Stomach (tissue), 9 donors: ENCODE measurements around the gene SFI1. TPM values are rescaled to one million over a fixed set of nuclear protein-coding genes. Genes with fewer than 3 reads are reported as not detected.
A peak's percentile ranks its signal among the peaks of the same experiment; 100 is the strongest.

ENCODE experiments used
- DNase-seq, 2 donors: peaks; one replicate each; pipeline versions ENCODE4 v3.0.0 to v3.0.0-alpha.2; 2013 to 2019
- H3K27ac ChIP-seq, 5 donors: fragments of 200-600 bp in 4 of 5; sonication (generic) in 4 of 5; one replicate each; pipeline ENCODE4 v1.5.1; 2013 to 2019; ENCODE audit warnings: mild to moderate bottlenecking in 1 of 5, moderate library complexity in 1 of 5
- H3K27me3 ChIP-seq, 3 donors: fragments of 200-600 bp; sonication (generic); one replicate each; pipeline ENCODE4 v1.5.1; 2017 to 2019; ENCODE audit warnings: mixed run types in 1 of 3
- H3K36me3 ChIP-seq, 4 donors: fragments of 200-600 bp; sonication (generic); 1 replicate in 3 of 4; 2 replicates in 1 of 4; pipeline ENCODE4 v1.5.1; 2016 to 2019
- H3K4me1 ChIP-seq, 4 donors: fragments of 200-600 bp; sonication (generic); one replicate each; pipeline ENCODE4 v1.5.1; 2016 to 2019
- H3K4me3 ChIP-seq, 4 donors: fragments of 200-600 bp; sonication (generic) in 3 of 4; one replicate each; pipeline ENCODE4 v1.5.1; 2016 to 2019; ENCODE audit warnings: mild to moderate bottlenecking in 1 of 4
- H3K9me3 ChIP-seq, 4 donors: fragments of 200-600 bp; sonication (generic); one replicate each; pipeline ENCODE4 v1.5.1; 2016 to 2019
- CTCF ChIP-seq, 7 experiments: fragments of 450-650 bp in 4 of 7; fragments of 200-600 bp in 3 of 7; sonication (generic) in 3 of 7; IDR thresholded peaks; one replicate each; pipeline ENCODE4 v1.5.1; 2016 to 2019; ENCODE audit warnings: antibody characterized with exemption in 7 of 7, control low read depth in 2 of 7, mild to moderate bottlenecking in 1 of 7
- EP300 ChIP-seq: sonication (generic); formaldehyde crosslinking; IDR thresholded peaks from one replicate; pipeline ENCODE4 v1.6.1; 2017; ENCODE audit warnings: antibody characterized with exemption
- POLR2A ChIP-seq, 4 donors: fragments of 450-650 bp; IDR thresholded peaks; one replicate each; pipeline ENCODE4 v1.6.1; 2016; ENCODE audit warnings: antibody characterized with exemption in 4 of 4, control low read depth in 2 of 4, mild to moderate bottlenecking in 1 of 4, moderate library complexity in 1 of 4
- POLR2AphosphoS5 ChIP-seq, 3 donors: sonication (generic); formaldehyde crosslinking; IDR thresholded peaks; one replicate each; pipeline ENCODE4 v1.6.1; 2016; ENCODE audit warnings: antibody characterized with exemption in 3 of 3
- WGBS, 5 donors: extraction: QIAGEN DNeasy Blood & Tissue Kit in 3 of 5; methylation state at CpG; one replicate each; pipeline versions ENCODE4 v1.1.5 to v1.1.7; 2013 to 2018; 5-methylcytosine and 5-hydroxymethylcytosine counted together
- intact Hi-C: fragments of 100-400 bp; cut with DNase I; formaldehyde crosslinking; loops from one replicate; pipeline ENCODE4 v1.15.1; 2023; ENCODE audit warnings: low total_unique reads
- polyA plus RNA-seq, 3 donors: library from polyadenylated mRNA; stranded (reverse); fragments of 200-250 nt; gene quantifications; one replicate each; pipeline ENCODE4 v1.2.3, GENCODE V29; 2013
- total RNA-seq, 5 donors: library from RNA; depleted of rRNA; stranded (reverse); fragments of >200 nt; gene quantifications; one replicate each; pipeline versions ENCODE4 v1.1.0 to v1.2.3, GENCODE V29; 2014 to 2016
- donor health status: healthy with polysubstance abuse.
- donor health status: Bipolar disorder and iron deficiency.
- donor health status: healthy.

The SFI1 gene
- total and polyA plus RNA-seq, 8 donors, result 11.3 to 194 (median 30.1) TPM

- no peaks in the 10 kb centered on the region for H3K27me3 ChIP-seq
- intact Hi-C loops, result no loop called here
- no peaks in the 10 kb centered on the region for H3K9me3 ChIP-seq
- peaks cover 0 to 33% (median 16%) of the 10 kb centered on the region in 4 donors for H3K36me3 ChIP-seq
- no peak overlapping the region for H3K4me3 ChIP-seq
- DNase-seq, result peak; percentile 37 to 74
- TF ChIP-seq EP300 (no peak), POLR2A (IDR thresholded peaks at IDR 0.05) (no peak), POLR2AphosphoS5 (IDR thresholded peaks at IDR 0.05) (no peak), CTCF (IDR thresholded peaks at IDR 0.05) (no peak)
- H3K27ac ChIP-seq, result peak overlapping the region in 4 of 5 donors; percentile 18 to 67 (median 65)
- 37 to 68% (median 62%) methylated on average over 3 to 8 of the region's 8 CpGs for WGBS, 5 donors
- peaks cover 46 to 85% (median 65%) of the 10 kb centered on the region in 4 donors for H3K4me1 ChIP-seq
These were observed 130.9 kb downstream of the SFI1 start for GRCh38 chr22:31627223-31627731.

GRCh38 chr22:31628362-31628761 is 132.0 kb downstream of the SFI1 start:
- H3K4me3 ChIP-seq, result no peak overlapping the region
- no peak for DNase-seq
- TF ChIP-seq EP300, result no peak
- TF ChIP-seq POLR2AphosphoS5 (IDR thresholded peaks at IDR 0.05), result no peak
- TF ChIP-seq POLR2A (IDR thresholded peaks at IDR 0.05), result no peak
- TF ChIP-seq CTCF (IDR thresholded peaks at IDR 0.05), result no peak
- intact Hi-C loops, result no loop called here
- H3K36me3 ChIP-seq, result peaks cover 0 to 22% (median 6%) of the 10 kb centered on the region in 4 donors
- no peaks in the 10 kb centered on the region for H3K27me3 ChIP-seq
- H3K9me3 ChIP-seq, result no peaks in the 10 kb centered on the region
- 61 to 88% (median 75%) methylated on average over 1 of the region's 1 CpG for WGBS, 5 donors
- H3K4me1 ChIP-seq, result peaks cover 46 to 86% (median 67%) of the 10 kb centered on the region in 4 donors
- peak overlapping the region in 3 of 5 donors; percentile 64 to 67 (median 66) for H3K27ac ChIP-seq

- Histone ChIP-seq H3K4me3 (peak overlapping the region in 2 of 4 donors; percentile 66 to 78), H3K27ac (peak overlapping the region in 3 of 5 donors; percentile 91 to 93 (median 91)), H3K36me3 (peaks cover 0 to 18% (median under 1%) of the 10 kb centered on the region in 4 donors), H3K4me1 (peaks cover 50 to 86% (median 72%) of the 10 kb centered on the region in 4 donors), H3K9me3 (no peaks in the 10 kb centered on the region), H3K27me3 (no peaks in the 10 kb centered on the region)
- WGBS, 5 donors, result 73 to 80% (median 76%) methylated on average over 17 of the region's 17 CpGs
- no peak for DNase-seq
- no peak for TF ChIP-seq CTCF (IDR thresholded peaks at IDR 0.05)
- intact Hi-C loops, result no loop called here
These were observed 132.8 kb downstream of the SFI1 start for GRCh38 chr22:31628969-31629708.

GRCh38 chr22:31629741-31630184 is 133.4 kb downstream of the SFI1 start:
- Histone ChIP-seq H3K4me3 (peak overlapping the region; percentile 66 to 81 (median 79)), H3K27me3 (no peaks in the 10 kb centered on the region), H3K9me3 (no peaks in the 10 kb centered on the region), H3K4me1 (peaks cover 50 to 86% (median 77%) of the 10 kb centered on the region in 4 donors), H3K36me3 (peaks cover 0 to 16% (median 0%) of the 10 kb centered on the region in 4 donors), H3K27ac (peak overlapping the region; percentile 80 to 93 (median 91))
- TF ChIP-seq EP300, result no peak
- TF ChIP-seq CTCF (IDR thresholded peaks at IDR 0.05), result no peak
- no peak for TF ChIP-seq POLR2A (IDR thresholded peaks at IDR 0.05)
- TF ChIP-seq POLR2AphosphoS5 (IDR thresholded peaks at IDR 0.05), result no peak
- intact Hi-C loops, result loop anchor here (5.0 kb wide), 1 partner anchor 67 kb away; no protein-coding TSS in a partner anchor
- 22 to 53% (median 27%) methylated on average over 5 to 14 of the region's 14 CpGs for WGBS, 5 donors
- DNase-seq, result no peak
